B cell (primary cell): ENCODE measurements around the gene HGS. TPM values are rescaled to one million over a fixed set of nuclear protein-coding genes. Genes with fewer than 3 reads are reported as not detected.

ENCODE experiments used
- ATAC-seq: fragments of 200-7000 bp; cut with Tn5 transposase; one replicate; pipeline ENCODE4 v1.10.0; 2021; ENCODE audit warnings: low read depth, mild to moderate bottlenecking, moderate number of reproducible peaks, moderate library complexity
- CTCF ChIA-PET: fragments of 350-600 bp; sonication (Branson Sonifier 250); formaldehyde crosslinking; loops from one replicate; lab custom pipeline; 2021; ENCODE audit warnings: antibody characterized with exemption, inconsistent platforms; lab: Charles Lee
- POLR2A ChIA-PET: fragments of 350-600 bp; sonication (Branson Sonifier 250); formaldehyde crosslinking; loops from one replicate; lab custom pipeline; 2021; ENCODE audit warnings: antibody characterized with exemption; lab: Charles Lee
- DNase-seq: peaks from one replicate; pipeline ENCODE4 v3.0.0; 2013
- H2AFZ ChIP-seq: 2 replicates; pipeline ENCODE4 v1.6.1; 2012; ENCODE audit warnings: mild to moderate bottlenecking, low read depth, low read length; ENCODE audit not compliant: insufficient read depth, poor library complexity, severe bottlenecking
- H3K27ac ChIP-seq, 2 donors: 1 replicate in 1 of 2; 2 replicates in 1 of 2; pipeline ENCODE4 v1.5.1; 2012 to 2013; ENCODE audit warnings: low read length in 2 of 2, mild to moderate bottlenecking in 2 of 2, moderate library complexity in 1 of 2
- H3K27me3 ChIP-seq, 4 experiments: fragments of 200-600 bp in 1 of 4; sonication (generic) in 1 of 4; replicated peaks in 1 of 4; 1 replicate in 2 of 4; 2 replicates in 2 of 4; pipeline versions ENCODE4 v1.6.1 to v1.7.0; 2013 to 2016; ENCODE audit warnings: low read length in 3 of 4, mild to moderate bottlenecking in 2 of 4, mixed read lengths in 1 of 4, moderate library complexity in 1 of 4; ENCODE audit not compliant: insufficient read depth in 4 of 4, control insufficient read depth in 3 of 4; ENCODE audit errors: control extremely low read depth in 1 of 4
- H3K36me3 ChIP-seq, 2 experiments: replicated peaks in 1 of 2; 1 replicate in 1 of 2; 2 replicates in 1 of 2; pipeline versions ENCODE4 v1.6.1 to v1.7.1; 2013; ENCODE audit warnings: low read length in 1 of 2; ENCODE audit not compliant: insufficient read depth in 2 of 2, control insufficient read depth in 1 of 2; ENCODE audit errors: control extremely low read depth in 1 of 2, extremely low read depth in 1 of 2
- H3K4me1 ChIP-seq, 2 donors: fragments of 200-600 bp in 1 of 2; sonication (generic) in 1 of 2; 1 replicate in 1 of 2; 2 replicates in 1 of 2; pipeline versions ENCODE4 v1.5.1 to v1.6.1; 2013 to 2017; ENCODE audit warnings: low read length in 2 of 2; ENCODE audit not compliant: control insufficient read depth in 2 of 2, insufficient read depth in 2 of 2
- H3K4me2 ChIP-seq: replicated peaks from 2 replicates; pipeline ENCODE3; 2012; ENCODE audit warnings: mild to moderate bottlenecking, low read depth, low read length; ENCODE audit not compliant: poor library complexity, severe bottlenecking
- H3K4me3 ChIP-seq, 5 experiments: fragments of 200-600 bp in 1 of 5; sonication (generic) in 1 of 5; 1 replicate in 3 of 5; 2 replicates in 2 of 5; pipeline versions ENCODE4 v1.5.1 to v1.7.0; 2011 to 2016; ENCODE audit warnings: low read length in 4 of 5, mild to moderate bottlenecking in 4 of 5, low read depth in 2 of 5, control low read depth in 1 of 5, moderate library complexity in 1 of 5; ENCODE audit not compliant: insufficient read depth in 1 of 5; ENCODE audit errors: control extremely low read depth in 1 of 5, extremely low read depth in 1 of 5
- H3K79me2 ChIP-seq: fragments of 200-600 bp; sonication (generic); one replicate; pipeline ENCODE4 v1.6.0; 2016; ENCODE audit warnings: low read length; ENCODE audit not compliant: control insufficient read depth, insufficient read depth
- H3K9ac ChIP-seq: fragments of 200-600 bp; sonication (generic); 2 replicates; pipeline ENCODE4 v1.6.1; 2017; ENCODE audit warnings: mild to moderate bottlenecking, low read length, moderate library complexity
- H3K9me3 ChIP-seq, 3 donors: one replicate each; pipeline versions ENCODE4 v1.6.1 to v1.7.1; 2013; ENCODE audit warnings: low read length in 2 of 3; ENCODE audit not compliant: control insufficient read depth in 2 of 3, insufficient read depth in 1 of 3; ENCODE audit errors: control extremely low read depth in 1 of 3
- H4K20me1 ChIP-seq: 2 replicates; pipeline ENCODE4 v1.6.0; 2012; ENCODE audit warnings: mild to moderate bottlenecking, low read length; ENCODE audit not compliant: insufficient read depth, control insufficient read depth, poor library complexity, severe bottlenecking
- H3K27ac Mint-ChIP-seq: one replicate; pipeline ENCODE4 v1.8.0; 2021; ENCODE audit warnings: mixed read lengths
- H3K27me3 Mint-ChIP-seq: one replicate; pipeline ENCODE4 v1.8.0; 2021; ENCODE audit warnings: mixed read lengths
- H3K4me1 Mint-ChIP-seq: one replicate; pipeline ENCODE4 v1.8.0; 2021; ENCODE audit warnings: mixed read lengths
- H3K4me3 Mint-ChIP-seq: one replicate; pipeline ENCODE4 v1.8.0; 2021; ENCODE audit warnings: mixed read lengths
- H3K9me3 Mint-ChIP-seq: one replicate; pipeline ENCODE4 v1.8.0; 2022; ENCODE audit warnings: mixed read lengths; ENCODE audit not compliant: insufficient read depth
- CTCF ChIP-seq: fragments of 200-600 bp; IDR thresholded peaks from one replicate; pipeline ENCODE4 v1.8.0; 2022; ENCODE audit warnings: antibody characterized with exemption, mild to moderate bottlenecking
- EZH2 ChIP-seq: IDR thresholded peaks from 2 replicates; pipeline ENCODE4 v1.6.1; 2012; ENCODE audit warnings: borderline replicate concordance, low read depth, mild to moderate bottlenecking, moderate library complexity, low read length; ENCODE audit not compliant: insufficient read depth, poor library complexity, severe bottlenecking
- WGBS: methylation state at CpG from one replicate; pipeline ENCODE4 v1.1.5; 2013; ENCODE audit warnings: missing lambda C conversion rate; ENCODE audit not compliant: insufficient coverage; 5-methylcytosine and 5-hydroxymethylcytosine counted together
- intact Hi-C: fragments of 100-400 bp; cut with micrococcal nuclease; formaldehyde crosslinking; loops from one replicate; pipeline ENCODE4 v1.10.0; 2022
- polyA plus RNA-seq: library from polyadenylated mRNA; depleted of rRNA; stranded (reverse); fragments of >200 nt; gene quantifications from 2 replicates; pipeline ENCODE4 v1.2.3, GENCODE V29; 2012
- total RNA-seq, 2 donors: library from RNA; stranded (reverse); fragments of 120-200 nt in 1 of 2; gene quantifications; 1 replicate in 1 of 2; 2 replicates in 1 of 2; pipeline versions ENCODE4 v1.2.3 to v1.2.4, GENCODE V29; 2013 to 2022

HGS gene
- total and polyA plus RNA-seq, 2 donors (not counting 1 experiment from before 2014, with no cell fraction given): 184 to 220 TPM

- no peak for ATAC-seq
- TF ChIP-seq EZH2: no peak
- no peak for TF ChIP-seq CTCF
Observed at GRCh38 chr17:81648013-81648706, 35.7 kb upstream of the HGS start.

GRCh38 chr17:81648707-81649085 lies 35.1 kb upstream of the HGS start:
- Histone ChIP-seq H3K9me3 (peaks cover 0 to 21% (median 3%) of the 10 kb centered on the region in 3 donors), H3K9ac (no peak overlapping the region), H3K27me3 (peaks cover 0 to 27% (median 4%) of the 10 kb centered on the region in 4 experiments), H3K4me2 (no peak overlapping the region), H3K4me3 (no peak overlapping the region), H3K27ac (no peak overlapping the region), H3K36me3 (no peaks in the 10 kb centered on the region), H2AFZ (no peak overlapping the region), H3K79me2 (no peaks in the 10 kb centered on the region), H4K20me1 (no peaks in the 10 kb centered on the region), H3K4me1 (peaks cover 8 to 13% of the 10 kb centered on the region in 2 donors)
- CTCF ChIA-PET: interaction anchor here (1.3 kb wide), 1 partner anchor 27 kb away, joined by 3 read pairs; no protein-coding TSS in a partner anchor
- Mint-ChIP-seq H3K27ac (no peak overlapping the region), H3K27me3 (peaks cover 18% of the 10 kb centered on the region), H3K4me1 (peaks cover 12% of the 10 kb centered on the region), H3K4me3 (no peak overlapping the region), H3K9me3 (no peaks in the 10 kb centered on the region)
- DNase-seq (no peak), ATAC-seq (no peak)
- POLR2A ChIA-PET: no interaction called here
- intact Hi-C loops: no loop called here
- TF ChIP-seq EZH2: no peak
- TF ChIP-seq CTCF: no peak
- WGBS: 80% methylated on average over 13 of the region's 14 CpGs

More at GRCh38 chr17:81648013-81648706, 35.7 kb upstream of the HGS start:
- Histone ChIP-seq H3K4me3 (no peak overlapping the region), H2AFZ (no peak overlapping the region), H3K36me3 (no peaks in the 10 kb centered on the region), H3K79me2 (no peaks in the 10 kb centered on the region), H3K27ac (no peak overlapping the region), H3K4me2 (no peak overlapping the region), H3K9me3 (peaks cover 0 to 21% (median 3%) of the 10 kb centered on the region in 3 donors), H4K20me1 (no peaks in the 10 kb centered on the region), H3K4me1 (peaks cover 3 to 7% of the 10 kb centered on the region in 2 donors), H3K9ac (no peak overlapping the region), H3K27me3 (peaks cover 0 to 27% (median 4%) of the 10 kb centered on the region in 4 experiments)
- H3K27ac Mint-ChIP-seq: no peak overlapping the region
- H3K27me3 Mint-ChIP-seq: peaks cover 18% of the 10 kb centered on the region
- H3K4me1 Mint-ChIP-seq: peaks cover 7% of the 10 kb centered on the region
- H3K4me3 Mint-ChIP-seq: no peak overlapping the region
- intact Hi-C loops: no loop called here
- 32% methylated on average over 65 of the region's 78 CpGs for WGBS
- DNase-seq: no peak
- POLR2A ChIA-PET: no interaction called here
- no peaks in the 10 kb centered on the region for H3K9me3 Mint-ChIP-seq
- CTCF ChIA-PET: interaction anchor here (1.3 kb wide), 1 partner anchor 28 kb away, joined by 3 read pairs; no protein-coding TSS in a partner anchor
